Measurements from ENCODE around the gene AP5Z1.
A peak's percentile ranks its signal among the peaks of the same experiment; 100 is the strongest.

AP5Z1 gene

GRCh38 chr7:4745971-4746919 is 29.2 kb upstream of the AP5Z1 start:
- DNase-seq (ENCODE audit: low spot score): peak; percentile 50

GRCh38 chr7:4747013-4747412 is 28.4 kb upstream of the AP5Z1 start:
- DNase-seq (ENCODE audit: low spot score): no peak

- no peak for DNase-seq (ENCODE audit: low spot score)
These were observed 27.7 kb upstream of the AP5Z1 start for GRCh38 chr7:4747746-4748145.

- DNase-seq (ENCODE audit: low spot score): no peak
These were observed 27.2 kb upstream of the AP5Z1 start for GRCh38 chr7:4748231-4748681.

GRCh38 chr7:4749363-4749762 is 26.1 kb upstream of the AP5Z1 start:
- no peak for DNase-seq (ENCODE audit: low spot score)

GRCh38 chr7:4749798-4750197 is 25.6 kb upstream of the AP5Z1 start:
- no peak for DNase-seq (ENCODE audit: low spot score)

GRCh38 chr7:4751398-4751947 is 23.9 kb upstream of the AP5Z1 start:
- DNase-seq (ENCODE audit: low spot score): no peak

GRCh38 chr7:4753598-4754432 is 21.6 kb upstream of the AP5Z1 start:
- DNase-seq (ENCODE audit: low spot score): peak; percentile 81

- DNase-seq (ENCODE audit: low spot score): no peak
These were observed 20.9 kb upstream of the AP5Z1 start for GRCh38 chr7:4754433-4755010.

- no peak for DNase-seq (ENCODE audit: low spot score)
These were observed 20.4 kb upstream of the AP5Z1 start for GRCh38 chr7:4755045-4755444.

- no peak for DNase-seq (ENCODE audit: low spot score)
These were observed 17.3 kb upstream of the AP5Z1 start for GRCh38 chr7:4758111-4758510.

- no peak for DNase-seq (ENCODE audit: low spot score)
These were observed 16.6 kb upstream of the AP5Z1 start for GRCh38 chr7:4758791-4759190.

- no peak for DNase-seq (ENCODE audit: low spot score)
These were observed 16.2 kb upstream of the AP5Z1 start for GRCh38 chr7:4759211-4759610.

- DNase-seq (ENCODE audit: low spot score): no peak
These were observed 14.5 kb upstream of the AP5Z1 start for GRCh38 chr7:4760952-4761351.

- no peak for DNase-seq (ENCODE audit: low spot score)
These were observed 13.0 kb upstream of the AP5Z1 start for GRCh38 chr7:4762121-4763055.

- no peak for DNase-seq (ENCODE audit: low spot score)
These were observed 12.2 kb upstream of the AP5Z1 start for GRCh38 chr7:4763091-4763793.

- no peak for DNase-seq (ENCODE audit: low spot score)
These were observed 11.6 kb upstream of the AP5Z1 start for GRCh38 chr7:4763794-4764185.

- no peak for DNase-seq (ENCODE audit: low spot score)
These were observed 10.9 kb upstream of the AP5Z1 start for GRCh38 chr7:4764402-4765007.

- no peak for DNase-seq (ENCODE audit: low spot score)
These were observed 9.5 kb upstream of the AP5Z1 start for GRCh38 chr7:4765776-4766490.

Data from activated CD4-positive, alpha-beta T cell treated with anti-CD3 and anti-CD28 coated beads, Interleukin-2, Interleukin-4, amounts not matched to agents 100 ng/mL and 50 ng/mL, durations not matched to agents 16 hours and 8 hours (primary cell).